HG03196 (cell line): ENCODE data around the gene LIMS1.
"Not testable (repeated sequence)": the region's sequence is repeated elsewhere in the genome, so short reads cannot be mapped to it uniquely, and the experiment has no call there.

Experiments
- ATAC-seq: cut with Tn5 transposase; IDR thresholded peaks from one replicate; pipeline ENCODE4 v1.9.1; 2021; ENCODE audit not compliant: unreplicated experiment

The LIMS1 gene

GRCh38 chr2:108716971-108717370, 182.7 kb downstream of the LIMS1 start:
- ATAC-seq = not testable (repeated sequence)

DNA sequence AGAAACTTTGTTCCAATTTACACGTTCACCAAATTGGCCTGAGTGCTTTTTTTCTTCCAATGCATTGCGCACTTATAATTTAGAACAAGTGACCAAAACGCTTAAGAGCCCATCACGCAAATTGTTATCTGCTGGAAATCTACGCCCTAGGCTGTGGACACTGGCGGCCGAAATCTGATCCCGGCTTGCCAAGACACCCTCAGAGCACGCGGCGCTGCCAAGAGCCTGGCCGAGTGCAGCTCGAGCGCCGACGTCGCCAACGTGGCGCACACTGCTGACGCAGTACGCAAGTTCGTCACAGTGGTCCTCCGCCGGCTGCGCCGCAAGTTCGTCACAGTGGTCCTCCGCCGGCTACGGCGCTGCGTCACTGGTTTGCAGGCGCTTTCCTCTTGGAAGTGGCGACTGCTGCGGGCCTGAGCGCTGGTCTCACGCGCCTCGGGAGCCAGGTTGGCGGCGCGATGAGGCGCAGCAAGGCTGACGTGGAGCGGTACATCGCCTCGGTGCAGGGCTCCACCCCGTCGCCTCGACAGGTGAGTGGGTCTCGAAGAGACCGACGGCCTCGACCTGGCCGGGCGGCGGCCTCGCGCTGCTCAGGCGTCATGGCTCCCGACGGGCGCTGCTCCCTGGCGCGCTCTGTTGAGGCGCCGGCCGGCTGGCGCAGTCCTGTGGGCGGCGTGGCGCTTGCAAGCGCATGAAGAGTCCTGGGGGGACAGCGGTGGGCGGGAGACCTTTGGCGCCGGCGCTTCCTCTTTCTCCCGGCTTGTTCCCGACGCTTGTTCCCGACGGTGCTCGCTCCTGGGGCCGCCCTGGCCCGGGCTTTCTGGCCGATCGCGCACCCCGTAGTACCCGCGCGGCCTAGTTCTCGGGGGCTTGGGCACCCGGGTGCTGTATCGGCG, 185.1 kb downstream of the LIMS1 start, which contains the start of gene RANBP2:
Gene RANBP2, plus strand, starts transcription at position 334 of the 896 bp plus-strand sequence. Its CDS starts 125 bp downstream, at position 459.
- ATAC-seq = peak; percentile 99

GRCh38 chr2:108726048-108726447, 191.8 kb downstream of the LIMS1 start:
- ATAC-seq = not testable (repeated sequence)

DNA sequence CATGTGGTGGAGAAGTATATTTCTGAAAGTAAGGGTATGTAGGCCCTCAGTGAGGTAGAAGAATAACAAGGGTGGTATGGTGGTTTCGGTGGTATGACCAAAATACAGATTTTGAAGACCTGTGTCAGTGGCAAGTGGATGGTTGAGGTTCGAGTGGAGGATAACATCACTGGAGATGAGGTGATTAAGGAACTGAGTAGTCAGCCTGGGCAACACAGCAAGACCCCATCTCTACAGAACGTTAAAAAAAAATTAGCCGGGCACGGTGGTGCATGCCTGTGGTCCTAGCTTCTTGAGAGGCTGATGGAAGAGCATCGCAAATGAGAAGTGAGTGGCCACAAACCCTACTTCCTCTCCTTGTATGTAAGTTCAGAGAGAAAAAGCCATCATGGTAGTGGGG, 200.4 kb downstream of the LIMS1 start:
- not testable (repeated sequence) for ATAC-seq
